HEK293T (cell line): Measurements from ENCODE around the gene C1orf115.
"Not testable (repeated sequence)": the region's sequence is repeated elsewhere in the genome, so short reads cannot be mapped to it uniquely, and the experiment has no call there.

Experiments
- ARNT ChIP-seq: fragments of 450-650 bp; IDR thresholded peaks from 2 replicates; pipeline ENCODE4 v1.6.1; 2017; ENCODE audit warnings: mild to moderate bottlenecking
- BHLHE40 ChIP-seq: fragments of 450-650 bp; IDR thresholded peaks from 2 replicates; pipeline ENCODE4 v1.6.1; 2016; ENCODE audit warnings: mild to moderate bottlenecking, moderate library complexity, borderline replicate concordance
- CTBP1 ChIP-seq: fragments of 450-650 bp; IDR thresholded peaks from 2 replicates; pipeline ENCODE4 v1.6.1; 2016; ENCODE audit warnings: borderline replicate concordance
- HDGF ChIP-seq: fragments of 450-650 bp; IDR thresholded peaks from 2 replicates; pipeline ENCODE4 v1.6.1; 2017; ENCODE audit warnings: antibody characterized with exemption, borderline replicate concordance
- NFRKB ChIP-seq: fragments of 450-650 bp; IDR thresholded peaks from 2 replicates; pipeline ENCODE4 v1.6.1; 2016; ENCODE audit warnings: mild to moderate bottlenecking, moderate library complexity
- ZNF384 ChIP-seq: fragments of 450-650 bp; IDR thresholded peaks from 2 replicates; pipeline ENCODE4 v1.6.1; 2016

GRCh38 chr1:220715986-220716385, 25.8 kb downstream of the C1orf115 start:
- TF ChIP-seq CTBP1, ZNF384, BHLHE40, ARNT, HDGF, NFRKB: not testable (repeated sequence)
